Esophagus muscularis mucosa (tissue), 4 donors: ENCODE measurements around the gene STOML1. TPM values are rescaled to one million over a fixed set of nuclear protein-coding genes. Genes with fewer than 3 reads are reported as not detected.

ENCODE experiments used
- DNase-seq: peaks from one replicate; pipeline ENCODE4 v3.0.0-alpha.2; 2017; ENCODE audit errors: extremely low spot score
- H3K27ac ChIP-seq, 4 donors: fragments of 200-600 bp; sonication (generic); replicated peaks in 1 of 4; 1 replicate in 3 of 4; 2 replicates in 1 of 4; pipeline ENCODE4 v1.5.1; 2016 to 2019; ENCODE audit warnings: mild to moderate bottlenecking in 1 of 4
- H3K27me3 ChIP-seq, 4 donors: fragments of 200-600 bp; sonication (generic); one replicate each; pipeline versions ENCODE4 v1.5.1 to v1.6.0; 2016 to 2019
- H3K36me3 ChIP-seq, 4 donors: fragments of 200-600 bp; sonication (generic); one replicate each; pipeline ENCODE4 v1.5.1; 2016 to 2019
- H3K4me1 ChIP-seq, 4 donors: fragments of 200-600 bp; sonication (generic); one replicate each; pipeline ENCODE4 v1.5.1; 2016 to 2019
- H3K4me3 ChIP-seq, 4 donors: fragments of 200-600 bp; sonication (generic); 1 replicate in 2 of 4; 2 replicates in 2 of 4; pipeline ENCODE4 v1.5.1; 2016 to 2019; ENCODE audit warnings: mild to moderate bottlenecking in 4 of 4, moderate library complexity in 1 of 4
- H3K9me3 ChIP-seq, 4 donors: fragments of 200-600 bp; sonication (generic); 1 replicate in 3 of 4; 2 replicates in 1 of 4; pipeline ENCODE4 v1.5.1; 2016 to 2019
- CTCF ChIP-seq, 3 experiments: fragments of 200-600 bp in 2 of 3; fragments of 450-650 bp in 1 of 3; sonication (generic) in 2 of 3; IDR thresholded peaks; one replicate each; pipeline ENCODE4 v1.5.1; 2017 to 2019; ENCODE audit warnings: antibody characterized with exemption in 3 of 3, mild to moderate bottlenecking in 2 of 3, moderate library complexity in 1 of 3
- EP300 ChIP-seq: sonication (generic); formaldehyde crosslinking; IDR thresholded peaks from one replicate; pipeline ENCODE4 v1.6.1; 2017; ENCODE audit warnings: antibody characterized with exemption
- POLR2A ChIP-seq: fragments of 450-650 bp; IDR thresholded peaks from one replicate; pipeline ENCODE4 v1.6.1; 2017; ENCODE audit warnings: antibody characterized with exemption, moderate library complexity, mild to moderate bottlenecking, low read depth
- POLR2AphosphoS5 ChIP-seq, 2 donors: sonication (generic); formaldehyde crosslinking; IDR thresholded peaks; one replicate each; pipeline ENCODE4 v1.6.1; 2017; ENCODE audit warnings: antibody characterized with exemption in 2 of 2
- WGBS: methylation state at CpG from one replicate; pipeline ENCODE4 v1.1.5; 2018; 5-methylcytosine and 5-hydroxymethylcytosine counted together
- intact Hi-C: fragments of 100-400 bp; cut with DNase I; formaldehyde crosslinking; loops from one replicate; pipeline ENCODE4 v1.15.1; 2023
- total RNA-seq, 4 donors: library from RNA; depleted of rRNA; stranded (reverse); fragments of >200 nt; gene quantifications; one replicate each; pipeline versions ENCODE4 v1.1.0 to v1.2.1, GENCODE V29; 2016

Gene STOML1
- total RNA-seq, 4 donors from 2014 or later: 7.9 to 25.4 (median 14.9) TPM

- H3K36me3 ChIP-seq: peaks cover 14 to 51% (median 31%) of the 10 kb centered on the region in 4 donors
- H3K4me1 ChIP-seq: peaks cover 11 to 32% (median 21%) of the 10 kb centered on the region in 4 donors
- no peak for TF ChIP-seq POLR2A
- no peak for TF ChIP-seq POLR2AphosphoS5 (IDR thresholded peaks at IDR 0.05)
- no peak for TF ChIP-seq EP300
- no peak for TF ChIP-seq CTCF (IDR thresholded peaks at IDR 0.05)
- 85% methylated on average over 10 of the region's 17 CpGs for WGBS
- no peak overlapping the region for H3K4me3 ChIP-seq
- H3K9me3 ChIP-seq: no peaks in the 10 kb centered on the region
- no peaks in the 10 kb centered on the region for H3K27me3 ChIP-seq
- DNase-seq: no peak
- intact Hi-C loops: no loop called here
- H3K27ac ChIP-seq: no peak overlapping the region
Measured at GRCh38 chr15:73946046-73946721, 45.9 kb downstream of the STOML1 start.

GRCh38 chr15:73945130-73945508 is 47.0 kb downstream of the STOML1 start:
- Histone ChIP-seq H3K36me3 (peaks cover 14 to 51% (median 31%) of the 10 kb centered on the region in 4 donors), H3K9me3 (no peaks in the 10 kb centered on the region), H3K4me1 (peaks cover 9 to 34% (median 21%) of the 10 kb centered on the region in 4 donors), H3K27me3 (no peaks in the 10 kb centered on the region), H3K27ac (peak overlapping the region in 1 of 4 donors; percentile 20), H3K4me3 (no peak overlapping the region)
- intact Hi-C loops: no loop called here
- TF ChIP-seq CTCF (IDR thresholded peaks at IDR 0.05) (no peak), EP300 (no peak), POLR2A (no peak), POLR2AphosphoS5 (IDR thresholded peaks at IDR 0.05) (no peak)
- DNase-seq: no peak
- WGBS: 94% methylated on average over 4 of the region's 4 CpGs

GRCh38 chr15:73944161-73945129 is 47.6 kb downstream of the STOML1 start:
- Histone ChIP-seq H3K27me3 (no peaks in the 10 kb centered on the region), H3K4me3 (no peak overlapping the region), H3K36me3 (peaks cover 14 to 46% (median 29%) of the 10 kb centered on the region in 4 donors), H3K9me3 (no peaks in the 10 kb centered on the region), H3K4me1 (peaks cover 9 to 41% (median 24%) of the 10 kb centered on the region in 4 donors), H3K27ac (peak overlapping the region in 2 of 4 donors; percentile 3 to 20)
- intact Hi-C loops: no loop called here
- no peak for DNase-seq
- TF ChIP-seq POLR2A: no peak
- TF ChIP-seq POLR2AphosphoS5 (IDR thresholded peaks at IDR 0.05): no peak
- TF ChIP-seq CTCF (IDR thresholded peaks at IDR 0.05): no peak
- no peak for TF ChIP-seq EP300
- WGBS: 62% methylated on average over 12 of the region's 13 CpGs

- WGBS: 65% methylated on average over 5 of the region's 6 CpGs
- H3K9me3 ChIP-seq: no peaks in the 10 kb centered on the region
Measured at GRCh38 chr15:73942751-73943270, 49.3 kb downstream of the STOML1 start.

More at GRCh38 chr15:73942751-73943270, 49.3 kb downstream of the STOML1 start:
- Histone ChIP-seq H3K4me3 (no peak overlapping the region), H3K4me1 (peaks cover 11 to 47% (median 31%) of the 10 kb centered on the region in 4 donors), H3K27ac (peak overlapping the region in 1 of 4 donors; percentile 13), H3K27me3 (no peaks in the 10 kb centered on the region), H3K36me3 (peaks cover 6 to 31% (median 14%) of the 10 kb centered on the region in 4 donors)
- DNase-seq: no peak
- intact Hi-C loops: no loop called here
- TF ChIP-seq EP300: no peak
- no peak for TF ChIP-seq CTCF (IDR thresholded peaks at IDR 0.05)
- TF ChIP-seq POLR2A: no peak
- TF ChIP-seq POLR2AphosphoS5 (IDR thresholded peaks at IDR 0.05): no peak
